IMR-90 (cell line): Measurements from ENCODE around the gene LCNL1. TPM values are rescaled to one million over a fixed set of nuclear protein-coding genes. Genes with fewer than 3 reads are reported as not detected.
A peak's percentile ranks its signal among the peaks of the same experiment; 100 is the strongest.

Experiments
- ATAC-seq: fragments of 200-7000 bp; cut with Tn5 transposase; 2 replicates; pipeline ENCODE4 v1.9.1; 2020; ENCODE audit warnings: low read depth, mild to moderate bottlenecking, moderate library complexity
- BruUV-seq: library from RNA; stranded (reverse); fragments of 400-500 nt; replicated peaks from 2 replicates; lab custom pipeline; 2021; lab: Mats Ljungman, UMichigan
- CTCF ChIA-PET: fragments of 300-600 bp; formaldehyde crosslinking; extraction: SDS; loops from one replicate; lab custom pipeline; 2021; ENCODE audit warnings: antibody characterized with exemption; lab: Yijun Ruan, JAX
- POLR2A ChIA-PET: fragments of 300-600 bp; sonication (Branson Sonifier 250); formaldehyde crosslinking; loops from one replicate; lab custom pipeline; 2022; ENCODE audit warnings: antibody characterized with exemption; ENCODE audit not compliant: unreplicated experiment; lab: Charles Lee
- DNase-seq: peaks from one replicate; pipeline ENCODE4 v3.0.0; 2013
- H2AFZ ChIP-seq: replicated peaks from 2 replicates; pipeline ENCODE3; 2013; ENCODE audit warnings: low read length, mild to moderate bottlenecking; ENCODE audit not compliant: poor library complexity
- H2AK5ac ChIP-seq: 2 replicates; pipeline ENCODE4 v1.6.1; 2013; ENCODE audit warnings: low read depth, low read length, inconsistent platforms
- H2AK9ac ChIP-seq: replicated peaks from 2 replicates; pipeline ENCODE3; 2013; ENCODE audit warnings: mild to moderate bottlenecking, low read depth, low read length, moderate library complexity; ENCODE audit not compliant: poor library complexity
- H2BK120ac ChIP-seq: 2 replicates; pipeline ENCODE4 v1.6.1; 2013; ENCODE audit warnings: low read depth, low read length, inconsistent platforms
- H2BK15ac ChIP-seq: 3 replicates; pipeline ENCODE4 v1.6.1; 2013; ENCODE audit warnings: low read depth, low read length, inconsistent platforms
- H2BK20ac ChIP-seq: 2 replicates; pipeline ENCODE4 v1.6.1; 2013; ENCODE audit warnings: low read depth, mild to moderate bottlenecking, inconsistent platforms, low read length, moderate library complexity
- H2BK5ac ChIP-seq: 2 replicates; pipeline ENCODE4 v1.6.1; 2013; ENCODE audit warnings: mild to moderate bottlenecking, low read depth, low read length, inconsistent platforms; ENCODE audit not compliant: poor library complexity, severe bottlenecking
- H3K14ac ChIP-seq: replicated peaks from 2 replicates; pipeline ENCODE4 v1.6.1; 2013; ENCODE audit warnings: low read depth, low read length, inconsistent platforms
- H3K18ac ChIP-seq: 2 replicates; pipeline ENCODE4 v1.6.1; 2013; ENCODE audit warnings: low read depth, low read length, control low read depth
- H3K23ac ChIP-seq: 2 replicates; pipeline ENCODE4 v1.6.1; 2013; ENCODE audit warnings: low read depth, low read length, inconsistent platforms
- H3K27ac ChIP-seq: 2 replicates; pipeline ENCODE4 v1.5.1; 2013; ENCODE audit warnings: mild to moderate bottlenecking, control low read depth, low read length; ENCODE audit not compliant: insufficient read depth
- H3K27me3 ChIP-seq: 2 replicates; pipeline ENCODE4 v1.6.1; 2013; ENCODE audit warnings: low read length; ENCODE audit not compliant: control insufficient read depth, insufficient read depth
- H3K36me3 ChIP-seq: 2 replicates; pipeline ENCODE4 v1.6.1; 2013; ENCODE audit warnings: low read length, mixed read lengths; ENCODE audit not compliant: control insufficient read depth, insufficient read depth
- H3K4ac ChIP-seq: 2 replicates; pipeline ENCODE4 v1.6.1; 2013; ENCODE audit warnings: low read depth, low read length, inconsistent platforms
- H3K4me1 ChIP-seq: 2 replicates; pipeline ENCODE4 v1.6.1; 2013; ENCODE audit warnings: low read length, mixed read lengths; ENCODE audit not compliant: control insufficient read depth, insufficient read depth
- H3K4me2 ChIP-seq: 2 replicates; pipeline ENCODE4 v1.6.1; 2013; ENCODE audit warnings: low read depth, mild to moderate bottlenecking, control low read depth, low read length, moderate library complexity
- H3K4me3 ChIP-seq: 2 replicates; pipeline ENCODE4 v1.5.1; 2013; ENCODE audit warnings: low read depth, mild to moderate bottlenecking, control low read depth, low read length, moderate library complexity; ENCODE audit not compliant: insufficient read depth
- H3K56ac ChIP-seq: 2 replicates; pipeline ENCODE4 v1.6.1; 2013; ENCODE audit warnings: low read length, inconsistent platforms; ENCODE audit not compliant: insufficient read depth; ENCODE audit errors: extremely low read depth
- H3K79me1 ChIP-seq, 2 experiments: 2 replicates each; pipeline ENCODE4 v1.6.1; 2013; ENCODE audit warnings: low read length in 2 of 2, inconsistent platforms in 1 of 2, low read depth in 1 of 2
- H3K9ac ChIP-seq: 2 replicates; pipeline ENCODE4 v1.6.1; 2013; ENCODE audit warnings: low read depth, low read length, control low read depth
- H3K9me1 ChIP-seq: 2 replicates; pipeline ENCODE4 v1.6.1; 2013; ENCODE audit warnings: low read length, inconsistent platforms; ENCODE audit not compliant: insufficient read depth
- H3K9me3 ChIP-seq: 2 replicates; pipeline ENCODE4 v1.6.1; 2013; ENCODE audit warnings: low read length; ENCODE audit not compliant: control insufficient read depth, insufficient read depth
- H4K20me1 ChIP-seq: 2 replicates; pipeline ENCODE4 v1.6.1; 2013; ENCODE audit warnings: low read length, inconsistent platforms; ENCODE audit not compliant: insufficient read depth
- H4K5ac ChIP-seq: 2 replicates; pipeline ENCODE4 v1.6.1; 2013; ENCODE audit warnings: mild to moderate bottlenecking, low read depth, low read length, control low read depth
- H4K8ac ChIP-seq, 2 experiments: 2 replicates each; pipeline ENCODE4 v1.6.1; 2013; ENCODE audit warnings: low read depth in 2 of 2, low read length in 2 of 2, control low read depth in 1 of 2, inconsistent platforms in 1 of 2
- H4K91ac ChIP-seq: 2 replicates; pipeline ENCODE4 v1.6.1; 2013; ENCODE audit warnings: low read depth, low read length, inconsistent platforms; ENCODE audit not compliant: insufficient read depth
- CEBPB ChIP-seq: IDR thresholded peaks from 2 replicates; pipeline ENCODE4 v1.6.1; 2012; ENCODE audit warnings: low read depth, low read length, improper control_type of control experiment
- CHD1 ChIP-seq: IDR thresholded peaks from 2 replicates; pipeline ENCODE4 v1.6.1; 2012; ENCODE audit warnings: low read depth, low read length, improper control_type of control experiment
- FOS ChIP-seq: fragments of 150-350 bp; IDR thresholded peaks from 2 replicates; pipeline ENCODE4 v1.6.1; 2016; ENCODE audit warnings: low read depth, low read length
- MAFK ChIP-seq: IDR thresholded peaks from 2 replicates; pipeline ENCODE4 v1.6.1; 2012; ENCODE audit warnings: low read depth, low read length, improper control_type of control experiment
- MAZ ChIP-seq: IDR thresholded peaks from 2 replicates; pipeline ENCODE4 v1.6.1; 2012; ENCODE audit warnings: low read depth, mild to moderate bottlenecking, low read length, improper control_type of control experiment, moderate library complexity, borderline replicate concordance
- MXI1 ChIP-seq: IDR thresholded peaks from 2 replicates; pipeline ENCODE4 v1.6.1; 2012; ENCODE audit warnings: low read depth, mild to moderate bottlenecking, low read length, moderate library complexity, borderline replicate concordance
- NFE2L2 ChIP-seq: fragments of 150-350 bp; IDR thresholded peaks from 2 replicates; pipeline ENCODE4 v1.6.1; 2016; ENCODE audit warnings: low read depth, mild to moderate bottlenecking, low read length
- POLR2A ChIP-seq: IDR thresholded peaks from 2 replicates; pipeline ENCODE4 v1.6.1; 2012; ENCODE audit warnings: mild to moderate bottlenecking, low read depth, low read length
- RAD21 ChIP-seq: IDR thresholded peaks from 2 replicates; pipeline ENCODE4 v1.6.1; 2012; ENCODE audit warnings: low read length, improper control_type of control experiment
- RCOR1 ChIP-seq: IDR thresholded peaks from 2 replicates; pipeline ENCODE4 v1.6.1; 2012; ENCODE audit warnings: mild to moderate bottlenecking, low read length, improper control_type of control experiment; ENCODE audit not compliant: insufficient replicate concordance
- RFX5 ChIP-seq: IDR thresholded peaks from 2 replicates; pipeline ENCODE4 v1.8.0; 2012; ENCODE audit warnings: low read depth, mild to moderate bottlenecking, low read length, moderate library complexity
- SMC3 ChIP-seq: fragments of 150-350 bp; IDR thresholded peaks from 2 replicates; pipeline ENCODE4 v1.6.1; 2016; ENCODE audit warnings: low read depth, mild to moderate bottlenecking, antibody characterized with exemption, low read length, moderate library complexity
- WGBS, 2 experiments: methylation state at CpG; one replicate each; pipeline versions ENCODE4 v1.1.5 to v1.1.7; 2013; ENCODE audit warnings: missing lambda C conversion rate in 2 of 2; ENCODE audit not compliant: insufficient read length in 1 of 2; ENCODE audit errors: extremely low coverage in 2 of 2; 5-methylcytosine and 5-hydroxymethylcytosine counted together
- dilution Hi-C: fragments of 300-500 bp; cut with HindIII; formaldehyde crosslinking; loops from one replicate; pipeline ENCODE4 v1.14.3; 2018; ENCODE audit warnings: low sequenced_read_pairs; ENCODE audit not compliant: unreplicated experiment
- in situ Hi-C: fragments of 300-500 bp; cut with MboI; formaldehyde crosslinking; loops from 3 replicates; pipeline ENCODE4 v1.14.3; 2019; ENCODE audit warnings: low sequenced_read_pairs, inconsistent platforms, mixed read lengths
- intact Hi-C: fragments of 100-400 bp; cut with micrococcal nuclease; formaldehyde crosslinking; loops from 2 replicates; pipeline ENCODE4 v1.10.0; 2022
- polyA plus RNA-seq, 3 experiments: library from polyadenylated mRNA; depleted of rRNA; stranded (reverse); fragments of >200 nt; gene quantifications; 2 replicates each; pipeline ENCODE4 v1.2.3, GENCODE V29; 2012; ENCODE audit warnings: low replicate concordance in 1 of 3
- total RNA-seq: library from RNA; depleted of rRNA; stranded (reverse); fragments of >200 nt; gene quantifications from 2 replicates; pipeline ENCODE4 v1.2.3, GENCODE V29; 2012
- TF ChIP-seq, protein P1 (sequence below): fragments of 150-350 bp; IDR thresholded peaks from 2 replicates; pipeline ENCODE4 v1.6.1; 2016; ENCODE audit warnings: low read depth, mild to moderate bottlenecking, low read length, moderate library complexity, borderline replicate concordance
- TF ChIP-seq, protein P2 (sequence below): fragments of 150-350 bp; IDR thresholded peaks from 2 replicates; pipeline ENCODE4 v1.6.1; 2017; ENCODE audit warnings: mild to moderate bottlenecking, antibody characterized with exemption, low read length, low read depth
- TF ChIP-seq, protein P3 (sequence below): conservative IDR thresholded peaks from 2 replicates; pipeline ENCODE4 v1.5.1; 2012; ENCODE audit warnings: mild to moderate bottlenecking, low read depth, low read length, improper control_type of control experiment

LCNL1 gene
- total and polyA plus RNA-seq, 2 of the 4 experiments (the other 2 are of a cell fraction) = 0.15 TPM; not detected in 1

DNA sequence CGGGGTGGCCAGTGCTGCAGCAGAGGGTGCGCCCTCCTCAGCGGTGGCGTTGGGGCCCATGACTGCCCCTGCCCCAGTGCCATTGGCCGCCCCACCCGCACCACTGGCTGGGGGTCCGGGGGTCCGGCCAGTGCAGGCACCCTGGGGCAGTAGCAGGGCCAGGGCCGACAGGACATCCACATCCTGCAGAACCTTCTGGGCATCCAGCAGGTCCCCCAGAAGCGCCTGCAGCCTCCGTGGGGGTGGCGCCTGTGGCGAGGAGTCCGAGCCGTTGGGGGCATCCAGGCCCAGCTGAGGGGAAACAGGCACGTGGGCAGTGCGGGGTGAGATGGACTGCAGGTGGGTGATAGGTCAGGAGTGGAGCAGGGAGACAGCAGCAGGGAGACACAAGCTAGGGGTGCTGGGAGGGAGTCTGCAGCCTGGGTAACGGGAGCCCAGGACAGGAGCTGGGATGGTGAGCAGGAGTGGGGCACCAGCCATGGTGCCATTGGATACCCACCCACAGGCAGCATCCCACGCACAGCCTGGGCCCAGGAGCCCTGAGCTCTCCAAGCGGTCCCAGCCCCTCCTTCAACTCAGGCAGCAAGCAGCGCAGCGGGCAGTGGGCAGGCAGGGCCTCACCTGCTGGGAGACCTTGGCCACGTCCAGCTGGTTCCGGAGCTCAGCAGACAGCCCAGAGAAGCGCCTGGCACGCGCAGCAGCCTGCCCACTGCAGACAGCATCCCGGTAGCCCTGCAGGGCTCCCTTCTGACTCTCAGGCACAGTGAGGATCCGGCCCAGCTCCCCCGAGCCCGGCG lies 38.2 kb downstream of the LCNL1 start:
- Histone ChIP-seq H3K27ac (no peak overlapping the region), H2BK120ac (no peak overlapping the region), H2BK5ac (no peak overlapping the region), H3K18ac (no peak overlapping the region), H4K91ac (no peak overlapping the region), H3K79me1 (no peaks in the 10 kb centered on the region; a peak in 1 of 4 replicates), H2AK5ac (no peak overlapping the region), H3K4me3 (no peak overlapping the region), H3K14ac (no peak overlapping the region), H2BK20ac (no peak overlapping the region), H3K27me3 (no peaks in the 10 kb centered on the region), H3K4me1 (no peaks in the 10 kb centered on the region), H2AK9ac (no peak overlapping the region), H4K20me1 (no peaks in the 10 kb centered on the region; the same call in 1 of the 2 replicates), H3K36me3 (peaks cover 18% of the 10 kb centered on the region; the same call in 1 of the 2 replicates), H3K4ac (no peak overlapping the region), H3K4me2 (no peak overlapping the region), H2AFZ (peak overlapping the region; percentile 5), H4K8ac (no peak overlapping the region), H3K9ac (no peak overlapping the region), H3K9me3 (no peaks in the 10 kb centered on the region), H3K9me1 (peaks cover 2% of the 10 kb centered on the region; the same call in 1 of the 2 replicates), H3K56ac (no peak overlapping the region), H4K5ac (no peak overlapping the region), H3K23ac (no peak overlapping the region), H2BK15ac (no peak overlapping the region)
- ATAC-seq (no peak), DNase-seq (no peak)
- in situ Hi-C loops = no loop called here
- dilution Hi-C loops = no loop called here
- ChIA-PET CTCF (no interaction called here), POLR2A (no interaction called here)
- no TSS peak for BruUV-seq
- intact Hi-C loops = no loop called here
- WGBS, 2 experiments = 94% methylated on average over 20 of the region's 32 CpGs; no CpG with 5 or more reads in 1 of the 2 experiments
- TF ChIP-seq CHD1 (no peak), NFE2L2 (no peak), RFX5 (no peak), CEBPB (no peak), MAFK (no peak), POLR2A (no peak), MXI1 (no peak), MAZ (no peak), SMC3 (no peak), FOS (no peak), RCOR1 (no peak), RAD21 (no peak)
- TF ChIP-seq, protein P1, sequence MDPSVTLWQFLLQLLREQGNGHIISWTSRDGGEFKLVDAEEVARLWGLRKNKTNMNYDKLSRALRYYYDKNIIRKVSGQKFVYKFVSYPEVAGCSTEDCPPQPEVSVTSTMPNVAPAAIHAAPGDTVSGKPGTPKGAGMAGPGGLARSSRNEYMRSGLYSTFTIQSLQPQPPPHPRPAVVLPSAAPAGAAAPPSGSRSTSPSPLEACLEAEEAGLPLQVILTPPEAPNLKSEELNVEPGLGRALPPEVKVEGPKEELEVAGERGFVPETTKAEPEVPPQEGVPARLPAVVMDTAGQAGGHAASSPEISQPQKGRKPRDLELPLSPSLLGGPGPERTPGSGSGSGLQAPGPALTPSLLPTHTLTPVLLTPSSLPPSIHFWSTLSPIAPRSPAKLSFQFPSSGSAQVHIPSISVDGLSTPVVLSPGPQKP = no peak
- TF ChIP-seq, protein P2, sequence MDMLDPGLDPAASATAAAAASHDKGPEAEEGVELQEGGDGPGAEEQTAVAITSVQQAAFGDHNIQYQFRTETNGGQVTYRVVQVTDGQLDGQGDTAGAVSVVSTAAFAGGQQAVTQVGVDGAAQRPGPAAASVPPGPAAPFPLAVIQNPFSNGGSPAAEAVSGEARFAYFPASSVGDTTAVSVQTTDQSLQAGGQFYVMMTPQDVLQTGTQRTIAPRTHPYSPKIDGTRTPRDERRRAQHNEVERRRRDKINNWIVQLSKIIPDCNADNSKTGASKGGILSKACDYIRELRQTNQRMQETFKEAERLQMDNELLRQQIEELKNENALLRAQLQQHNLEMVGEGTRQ = no peak
- TF ChIP-seq, protein P3, sequence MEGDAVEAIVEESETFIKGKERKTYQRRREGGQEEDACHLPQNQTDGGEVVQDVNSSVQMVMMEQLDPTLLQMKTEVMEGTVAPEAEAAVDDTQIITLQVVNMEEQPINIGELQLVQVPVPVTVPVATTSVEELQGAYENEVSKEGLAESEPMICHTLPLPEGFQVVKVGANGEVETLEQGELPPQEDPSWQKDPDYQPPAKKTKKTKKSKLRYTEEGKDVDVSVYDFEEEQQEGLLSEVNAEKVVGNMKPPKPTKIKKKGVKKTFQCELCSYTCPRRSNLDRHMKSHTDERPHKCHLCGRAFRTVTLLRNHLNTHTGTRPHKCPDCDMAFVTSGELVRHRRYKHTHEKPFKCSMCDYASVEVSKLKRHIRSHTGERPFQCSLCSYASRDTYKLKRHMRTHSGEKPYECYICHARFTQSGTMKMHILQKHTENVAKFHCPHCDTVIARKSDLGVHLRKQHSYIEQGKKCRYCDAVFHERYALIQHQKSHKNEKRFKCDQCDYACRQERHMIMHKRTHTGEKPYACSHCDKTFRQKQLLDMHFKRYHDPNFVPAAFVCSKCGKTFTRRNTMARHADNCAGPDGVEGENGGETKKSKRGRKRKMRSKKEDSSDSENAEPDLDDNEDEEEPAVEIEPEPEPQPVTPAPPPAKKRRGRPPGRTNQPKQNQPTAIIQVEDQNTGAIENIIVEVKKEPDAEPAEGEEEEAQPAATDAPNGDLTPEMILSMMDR = no peak
